Activated CD4-positive, alpha-beta T cell treated with anti-CD3 and anti-CD28 coated beads, Interleukin-2, Interleukin-6, amounts not matched to agents 100 ng/mL and 50 ng/mL, durations not matched to agents 16 hours and 8 hours (primary cell): ENCODE results near the gene CBFA2T3.
"Not testable (repeated sequence)": the region's sequence is repeated elsewhere in the genome, so short reads cannot be mapped to it uniquely, and the experiment has no call there.

ENCODE experiments used
- DNase-seq: peaks from one replicate; pipeline ENCODE4 v3.0.0-alpha.2; 2020

Gene CBFA2T3

GRCh38 chr16:88977018-88977811, at the start of gene CBFA2T3:
CBFA2T3 (minus strand) TSS chr16:88977207; CDS start chr16:88976807, 400 bp downstream.
- DNase-seq = no peak

GRCh38 chr16:89026121-89026612, 49.2 kb upstream of the CBFA2T3 start:
- DNase-seq = peak; percentile 89

- no peak for DNase-seq
Measured at GRCh38 chr16:89025636-89026035, 48.6 kb upstream of the CBFA2T3 start.

GRCh38 chr16:89024546-89025060, 47.6 kb upstream of the CBFA2T3 start:
- DNase-seq = no peak

- no peak for DNase-seq
Measured at GRCh38 chr16:89023621-89024511, 46.9 kb upstream of the CBFA2T3 start.

- no peak for DNase-seq
Measured at GRCh38 chr16:89023151-89023551, 46.1 kb upstream of the CBFA2T3 start.

- DNase-seq = no peak
Measured at GRCh38 chr16:89022051-89022836, 45.2 kb upstream of the CBFA2T3 start.

GRCh38 chr16:89020925-89021595, 44.1 kb upstream of the CBFA2T3 start:
- DNase-seq = no peak

GRCh38 chr16:89020068-89020924, 43.3 kb upstream of the CBFA2T3 start:
- DNase-seq = peak; percentile 91

GRCh38 chr16:89019511-89019910, 42.5 kb upstream of the CBFA2T3 start:
- DNase-seq = no peak

GRCh38 chr16:89018282-89019158, 41.5 kb upstream of the CBFA2T3 start:
- no peak for DNase-seq

GRCh38 chr16:89017543-89018281, 40.7 kb upstream of the CBFA2T3 start:
- DNase-seq = no peak

- not testable (repeated sequence) for DNase-seq
Measured at GRCh38 chr16:89016561-89016960, 39.6 kb upstream of the CBFA2T3 start.

- DNase-seq = no peak
Measured at GRCh38 chr16:89015271-89015859, 38.4 kb upstream of the CBFA2T3 start.

- DNase-seq = no peak
Measured at GRCh38 chr16:89014403-89015230, 37.6 kb upstream of the CBFA2T3 start.

- no peak for DNase-seq
Measured at GRCh38 chr16:89013692-89014402, 36.8 kb upstream of the CBFA2T3 start.

- DNase-seq = no peak
Measured at GRCh38 chr16:89013111-89013510, 36.1 kb upstream of the CBFA2T3 start.
